22Rv1 (cell line): ENCODE results near the gene UFSP1.

ENCODE experiments used
- CTCF ChIP-seq: fragments of 450-650 bp; IDR thresholded peaks from 2 replicates; pipeline ENCODE4 v1.5.1; 2017; ENCODE audit warnings: mild to moderate bottlenecking
- ZFX ChIP-seq: fragments of 450-650 bp; IDR thresholded peaks from 2 replicates; pipeline ENCODE4 v1.6.1; 2017; ENCODE audit warnings: antibody characterized with exemption, borderline replicate concordance

GRCh38 chr7:100929808-100930174 is 40.3 kb upstream of the UFSP1 start:
- TF ChIP-seq CTCF, result no peak
- no peak for TF ChIP-seq ZFX
